NOMO-1 treated with DMSO at 0.1 percent for 48 hours (cell line): ENCODE results near the gene LOXHD1.

Experiments
- DNase-seq: peaks from one replicate; lab custom pipeline; 2025; ENCODE audit not compliant: unreplicated experiment; lab: John Stamatoyannopoulos, UW

LOXHD1 gene

GRCh38 chr18:46458472-46458871 lies 198.5 kb downstream of the LOXHD1 start:
- DNase-seq, result no peak

- DNase-seq, result no peak
These were observed 200.3 kb downstream of the LOXHD1 start for GRCh38 chr18:46456691-46457090.

- no peak for DNase-seq
These were observed 204.2 kb downstream of the LOXHD1 start for GRCh38 chr18:46452820-46453219.

GRCh38 chr18:46449499-46449898 lies 207.5 kb downstream of the LOXHD1 start:
- no peak for DNase-seq

- no peak for DNase-seq
These were observed 208.0 kb downstream of the LOXHD1 start for GRCh38 chr18:46449033-46449432.

GRCh38 chr18:46448347-46448746 lies 208.7 kb downstream of the LOXHD1 start:
- DNase-seq, result no peak

- DNase-seq, result no peak
These were observed 209.2 kb downstream of the LOXHD1 start for GRCh38 chr18:46447792-46448191.

- DNase-seq, result no peak
These were observed 209.7 kb downstream of the LOXHD1 start for GRCh38 chr18:46447323-46447722.

GRCh38 chr18:46445522-46446313 lies 211.3 kb downstream of the LOXHD1 start:
- no peak for DNase-seq

- DNase-seq, result no peak
These were observed 218.0 kb downstream of the LOXHD1 start for GRCh38 chr18:46439037-46439436.

GRCh38 chr18:46437061-46437460 lies 220.0 kb downstream of the LOXHD1 start:
- no peak for DNase-seq

- DNase-seq, result no peak
These were observed 220.4 kb downstream of the LOXHD1 start for GRCh38 chr18:46436621-46437020.

- DNase-seq, result no peak
These were observed 222.0 kb downstream of the LOXHD1 start for GRCh38 chr18:46435031-46435430.

- DNase-seq, result no peak
These were observed 222.4 kb downstream of the LOXHD1 start for GRCh38 chr18:46434629-46435028.

GRCh38 chr18:46433121-46433826 lies 223.7 kb downstream of the LOXHD1 start:
- DNase-seq, result no peak

- no peak for DNase-seq
These were observed 225.4 kb downstream of the LOXHD1 start for GRCh38 chr18:46431522-46432171.

GRCh38 chr18:46429649-46430224 lies 227.3 kb downstream of the LOXHD1 start:
- DNase-seq, result no peak

- no peak for DNase-seq
These were observed 227.9 kb downstream of the LOXHD1 start for GRCh38 chr18:46429130-46429529.

GRCh38 chr18:46428368-46428767 lies 228.7 kb downstream of the LOXHD1 start:
- no peak for DNase-seq

- no peak for DNase-seq
These were observed 229.6 kb downstream of the LOXHD1 start for GRCh38 chr18:46427216-46427995.
